NT2/D1 (cell line): ENCODE results near the gene CAMTA1.

Experiments
- DNase-seq: peaks from one replicate; pipeline ENCODE4 v3.0.0-alpha.2; 2011; ENCODE audit warnings: low read depth, low spot score
- H3K27me3 ChIP-seq: 2 replicates; pipeline ENCODE4 v1.6.0; 2011; ENCODE audit warnings: mild to moderate bottlenecking; ENCODE audit not compliant: insufficient read length, insufficient read depth
- H3K36me3 ChIP-seq: 2 replicates; pipeline ENCODE4 v1.6.1; 2011; ENCODE audit warnings: mild to moderate bottlenecking, low read length, mixed read lengths; ENCODE audit not compliant: insufficient read depth, insufficient read length
- H3K4me1 ChIP-seq: 2 replicates; pipeline ENCODE4 v1.5.1; 2011; ENCODE audit not compliant: insufficient read depth, insufficient read length
- H3K4me3 ChIP-seq: 2 replicates; pipeline ENCODE4 v1.5.1; 2011; ENCODE audit warnings: low read depth; ENCODE audit not compliant: insufficient read length
- H3K9ac ChIP-seq: 2 replicates; pipeline ENCODE4 v1.6.0; 2011; ENCODE audit warnings: low read depth; ENCODE audit not compliant: insufficient read length
- H3K9me3 ChIP-seq: 2 replicates; pipeline ENCODE4 v1.5.1; 2011; ENCODE audit warnings: mild to moderate bottlenecking, low read length; ENCODE audit not compliant: insufficient read depth
- SUZ12 ChIP-seq: IDR thresholded peaks from 2 replicates; pipeline ENCODE4 v1.6.1; 2011; ENCODE audit not compliant: insufficient read length, insufficient read depth; ENCODE audit errors: extremely low read depth
- YY1 ChIP-seq: IDR thresholded peaks from 2 replicates; pipeline ENCODE4 v1.6.1; 2011; ENCODE audit not compliant: insufficient read length, insufficient read depth
- ZNF274 ChIP-seq: IDR thresholded peaks from 2 replicates; pipeline ENCODE4 v1.6.1; 2011; ENCODE audit warnings: mild to moderate bottlenecking, low read depth, low read length

CAMTA1 gene

GRCh38 chr1:7538849-7539768 lies 753.9 kb downstream of the CAMTA1 start:
- no peak for DNase-seq
- no peak overlapping the region for H3K9ac ChIP-seq
- peaks cover 3% of the 10 kb centered on the region for H3K27me3 ChIP-seq
- H3K4me3 ChIP-seq = no peak overlapping the region
- no peak for TF ChIP-seq ZNF274
- TF ChIP-seq SUZ12 = no peak
- no peak for TF ChIP-seq YY1
- no peaks in the 10 kb centered on the region for H3K36me3 ChIP-seq
- no peaks in the 10 kb centered on the region for H3K9me3 ChIP-seq
- peaks cover 20% of the 10 kb centered on the region for H3K4me1 ChIP-seq

- Histone ChIP-seq H3K4me1 (peaks cover 20% of the 10 kb centered on the region), H3K36me3 (no peaks in the 10 kb centered on the region), H3K9me3 (no peaks in the 10 kb centered on the region), H3K4me3 (no peak overlapping the region), H3K27me3 (peaks cover 3% of the 10 kb centered on the region), H3K9ac (no peak overlapping the region)
- peak; percentile 54 for DNase-seq
- no peak for TF ChIP-seq ZNF274
- no peak for TF ChIP-seq YY1
- TF ChIP-seq SUZ12 = no peak
These were observed 754.5 kb downstream of the CAMTA1 start for GRCh38 chr1:7539769-7540175.

- no peak for DNase-seq
- peaks cover 14% of the 10 kb centered on the region for H3K4me1 ChIP-seq
- H3K4me3 ChIP-seq = no peak overlapping the region
- peaks cover 3% of the 10 kb centered on the region for H3K27me3 ChIP-seq
- H3K9ac ChIP-seq = no peak overlapping the region
- TF ChIP-seq ZNF274 (no peak), YY1 (no peak)
- H3K36me3 ChIP-seq = no peaks in the 10 kb centered on the region
- H3K9me3 ChIP-seq = no peaks in the 10 kb centered on the region
These were observed 755.6 kb downstream of the CAMTA1 start for GRCh38 chr1:7540816-7541215.

GRCh38 chr1:7541629-7542028 lies 756.4 kb downstream of the CAMTA1 start:
- Histone ChIP-seq H3K27me3 (peaks cover 3% of the 10 kb centered on the region), H3K4me3 (no peak overlapping the region), H3K4me1 (peaks cover 11% of the 10 kb centered on the region), H3K36me3 (no peaks in the 10 kb centered on the region), H3K9me3 (no peaks in the 10 kb centered on the region), H3K9ac (no peak overlapping the region)
- DNase-seq = no peak
- no peak for TF ChIP-seq YY1
- no peak for TF ChIP-seq SUZ12
- TF ChIP-seq ZNF274 = no peak

GRCh38 chr1:7543718-7544090 lies 758.5 kb downstream of the CAMTA1 start:
- TF ChIP-seq ZNF274 (no peak), SUZ12 (no peak), YY1 (no peak)
- Histone ChIP-seq H3K27me3 (no peaks in the 10 kb centered on the region), H3K9ac (no peak overlapping the region), H3K4me1 (peaks cover 2% of the 10 kb centered on the region), H3K4me3 (no peak overlapping the region), H3K36me3 (no peaks in the 10 kb centered on the region), H3K9me3 (no peaks in the 10 kb centered on the region)
- DNase-seq = no peak

- Histone ChIP-seq H3K9ac (no peak overlapping the region), H3K4me3 (no peak overlapping the region), H3K27me3 (no peaks in the 10 kb centered on the region), H3K36me3 (no peaks in the 10 kb centered on the region), H3K4me1 (peaks cover 13% of the 10 kb centered on the region), H3K9me3 (peaks cover 5% of the 10 kb centered on the region; the same call in 1 of the 2 replicates)
- no peak for DNase-seq
- no peak for TF ChIP-seq ZNF274
- TF ChIP-seq SUZ12 = no peak
- no peak for TF ChIP-seq YY1
These were observed 764.3 kb downstream of the CAMTA1 start for GRCh38 chr1:7549277-7550161.
